SK-N-DZ (cell line): ENCODE results near the gene SFMBT2.
A peak's percentile ranks its signal among the peaks of the same experiment; 100 is the strongest.
"Not testable (repeated sequence)": the region's sequence is repeated elsewhere in the genome, so short reads cannot be mapped to it uniquely, and the experiment has no call there.

Experiments
- DNase-seq: peaks from one replicate; pipeline ENCODE4 v3.0.0-alpha.2; 2015; ENCODE audit warnings: low spot score

Gene SFMBT2

DNA sequence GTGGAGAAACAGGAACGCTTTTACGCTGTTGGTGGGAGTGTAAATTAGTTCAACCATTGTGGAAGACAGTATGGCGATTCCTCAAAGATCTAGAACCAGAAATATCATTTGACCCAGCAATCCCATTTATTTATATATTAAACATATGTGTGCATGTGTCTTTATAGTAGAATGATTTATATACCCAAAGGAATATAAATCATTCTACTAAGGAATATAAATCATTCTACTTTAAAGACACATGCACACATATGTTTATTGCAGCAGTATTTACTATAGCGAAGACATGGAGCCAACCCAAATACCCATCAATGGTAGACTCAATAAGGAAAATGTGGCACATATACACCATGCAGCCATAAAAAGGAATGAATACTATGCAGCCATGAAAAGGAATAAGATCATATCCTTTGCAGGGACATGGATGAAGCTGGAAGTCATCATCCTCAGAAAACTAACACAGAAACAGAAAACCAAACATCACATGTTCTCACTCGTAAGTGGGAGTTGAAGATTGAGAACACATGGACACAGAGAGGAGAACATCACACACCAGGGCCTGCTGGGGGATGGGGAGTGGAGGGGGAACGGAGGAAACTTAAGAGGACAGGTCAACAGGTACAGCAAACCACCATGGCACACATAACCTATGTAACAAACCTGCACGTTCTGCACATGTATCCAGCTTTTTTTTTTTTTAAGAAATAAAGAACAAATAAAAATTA is 111.1 kb downstream of the SFMBT2 start:
- not testable (repeated sequence) for DNase-seq

DNA sequence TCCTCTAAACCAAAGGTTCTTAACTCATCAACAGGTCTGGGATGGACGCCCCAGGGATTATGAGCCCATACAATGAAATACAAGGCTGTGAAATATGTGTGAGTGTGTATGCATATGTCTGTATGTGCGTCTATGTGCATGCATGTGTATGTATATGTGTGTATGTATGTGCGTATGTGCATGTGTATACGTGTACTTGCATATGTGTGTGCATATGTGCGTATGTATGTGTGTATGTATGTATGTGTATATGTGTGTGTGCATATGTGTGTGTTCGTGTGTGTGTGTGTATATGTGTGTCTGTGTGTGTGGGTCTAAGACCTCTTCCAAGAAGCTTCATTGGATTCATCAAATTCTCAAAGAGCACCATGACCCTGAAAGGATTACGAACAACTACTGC is 112.3 kb downstream of the SFMBT2 start:
- no peak for DNase-seq

DNA sequence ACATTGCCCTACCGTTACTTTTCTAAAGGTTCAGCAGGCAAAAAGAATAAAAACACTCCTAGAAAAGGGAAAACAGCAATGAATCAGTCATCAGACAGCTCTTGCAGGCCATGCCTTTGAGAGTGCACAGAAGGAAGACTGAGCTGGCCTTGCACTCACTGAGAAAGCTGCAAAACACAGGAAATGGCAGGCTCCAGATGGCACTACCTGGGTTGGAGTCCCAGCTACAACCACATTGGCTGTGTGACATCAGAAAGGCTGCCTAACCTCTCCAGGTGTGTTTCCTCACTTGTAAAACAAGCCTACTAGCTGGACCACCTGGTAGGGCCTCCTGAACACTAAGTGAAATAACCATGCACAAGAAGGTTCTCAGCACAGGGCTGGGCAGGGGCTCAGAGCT is 113.7 kb downstream of the SFMBT2 start:
- DNase-seq: no peak

GRCh38 chr10:7296648-7297047 is 114.2 kb downstream of the SFMBT2 start:
- DNase-seq: no peak

GRCh38 chr10:7296076-7296475 is 114.8 kb downstream of the SFMBT2 start:
- no peak for DNase-seq

DNA sequence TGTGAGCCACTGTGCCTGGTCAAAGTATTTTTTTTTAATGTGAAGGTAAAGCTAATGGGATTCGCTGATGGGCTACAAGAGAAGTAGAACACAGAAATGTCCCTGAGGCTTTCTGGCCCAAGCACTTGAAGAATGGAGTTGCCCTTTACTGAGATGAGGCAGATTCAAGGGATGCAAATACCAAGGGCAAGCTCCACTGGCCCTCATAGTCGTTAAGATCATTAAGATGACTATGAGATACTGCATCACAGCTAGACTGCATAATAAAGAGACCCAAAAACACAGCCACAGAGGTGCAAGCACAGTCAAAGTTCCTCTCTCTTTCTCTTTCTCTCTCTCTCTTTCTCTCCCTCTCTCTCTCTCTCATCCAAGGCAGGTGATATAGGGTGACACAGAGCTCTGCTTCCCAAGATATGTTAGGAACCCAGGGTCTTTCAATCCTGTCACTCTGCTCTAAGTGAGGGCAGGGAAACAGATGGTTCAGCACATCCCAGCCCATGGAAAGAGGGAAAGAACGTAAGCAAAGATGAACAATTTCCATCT is 117.4 kb downstream of the SFMBT2 start:
- DNase-seq: no peak

- no peak for DNase-seq
These were observed 119.2 kb downstream of the SFMBT2 start for GRCh38 chr10:7291487-7292270.

DNA sequence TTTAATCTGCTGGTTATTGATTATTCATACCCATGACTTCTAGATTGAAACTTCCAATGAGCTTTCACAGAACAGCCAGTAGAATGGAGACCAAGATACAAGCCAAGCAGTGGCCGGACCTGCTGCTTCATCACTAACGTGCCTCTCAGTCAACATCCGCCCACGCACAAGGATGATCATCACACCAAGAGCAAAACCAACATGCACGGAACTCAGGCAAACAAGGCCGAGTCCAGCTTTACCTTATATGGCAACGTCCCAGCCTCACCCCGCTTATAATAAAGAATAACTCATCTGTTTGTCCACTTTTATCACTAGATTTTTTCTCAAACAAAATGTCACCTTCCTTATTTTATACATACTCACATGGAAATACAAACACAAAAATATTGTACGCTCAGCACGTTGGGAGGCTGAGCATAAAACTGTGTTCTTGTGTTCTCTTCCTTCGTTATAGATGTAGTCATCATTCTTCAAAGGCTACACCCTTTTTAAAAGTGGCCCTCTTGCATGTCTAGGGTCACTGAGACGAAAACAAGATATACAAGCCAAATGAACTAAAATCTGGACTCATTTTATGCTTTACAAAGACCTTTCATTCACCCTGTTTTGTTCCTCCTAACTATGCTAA is 122.7 kb downstream of the SFMBT2 start:
- DNase-seq: no peak

DNA sequence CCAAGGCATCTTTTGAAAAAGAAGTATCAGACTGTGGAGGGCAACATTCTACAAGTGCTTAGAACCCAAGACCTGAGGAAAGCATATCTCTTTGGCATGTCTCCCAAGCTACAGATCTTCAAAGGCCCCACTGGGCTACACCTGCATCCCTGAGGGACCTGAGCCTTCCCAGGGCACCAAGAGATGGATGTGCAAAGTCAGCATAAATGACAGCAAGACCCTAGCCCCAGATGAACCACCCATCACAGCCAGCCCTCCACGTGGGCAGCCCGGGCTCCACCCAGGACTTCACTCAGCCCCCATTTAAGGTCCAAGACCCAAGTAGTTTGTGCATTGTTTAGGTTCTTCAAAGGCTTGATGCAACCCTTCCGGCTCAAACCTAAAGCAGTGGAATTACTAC is 123.5 kb downstream of the SFMBT2 start:
- no peak for DNase-seq

DNA sequence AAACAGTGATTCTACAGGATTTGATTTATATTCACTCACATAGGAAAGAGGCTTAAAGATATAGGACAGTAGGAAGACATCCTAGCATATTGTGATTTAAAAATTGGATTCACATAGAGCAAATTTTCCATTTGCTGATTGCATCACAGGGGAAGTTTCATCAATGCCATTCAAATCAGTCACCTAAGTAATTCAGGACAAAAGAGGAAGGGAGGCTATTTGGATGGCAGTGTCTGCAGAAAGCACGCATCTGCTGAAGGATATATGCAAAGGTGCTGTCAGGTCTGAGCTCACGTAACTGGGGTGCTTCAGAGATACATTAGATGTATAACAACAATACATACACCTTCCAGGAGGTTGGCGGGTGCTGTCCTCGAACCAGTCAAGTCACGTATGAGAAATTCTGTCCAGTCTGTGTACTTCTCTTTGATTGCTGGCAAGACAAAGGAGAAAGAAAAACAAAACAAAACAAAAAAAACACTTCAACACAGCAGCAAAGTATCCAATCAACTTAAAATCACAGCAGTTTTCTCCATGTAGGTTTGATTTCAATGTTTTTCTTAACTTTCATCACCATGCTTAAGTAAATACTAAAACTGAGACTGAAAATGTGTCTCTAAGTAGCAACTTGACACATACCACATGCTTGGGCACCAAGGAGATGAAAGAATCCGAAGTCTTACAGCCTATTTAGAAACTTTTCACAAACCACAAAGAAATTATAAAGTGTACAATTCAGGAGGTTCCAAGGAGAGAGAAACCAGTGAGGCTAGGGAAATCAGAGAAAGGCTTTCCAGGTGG is 125.1 kb downstream of the SFMBT2 start:
- no peak for DNase-seq

GRCh38 chr10:7283246-7283645 is 127.6 kb downstream of the SFMBT2 start:
- DNase-seq: no peak

- no peak for DNase-seq
These were observed 128.4 kb downstream of the SFMBT2 start for GRCh38 chr10:7282457-7282856.

DNA sequence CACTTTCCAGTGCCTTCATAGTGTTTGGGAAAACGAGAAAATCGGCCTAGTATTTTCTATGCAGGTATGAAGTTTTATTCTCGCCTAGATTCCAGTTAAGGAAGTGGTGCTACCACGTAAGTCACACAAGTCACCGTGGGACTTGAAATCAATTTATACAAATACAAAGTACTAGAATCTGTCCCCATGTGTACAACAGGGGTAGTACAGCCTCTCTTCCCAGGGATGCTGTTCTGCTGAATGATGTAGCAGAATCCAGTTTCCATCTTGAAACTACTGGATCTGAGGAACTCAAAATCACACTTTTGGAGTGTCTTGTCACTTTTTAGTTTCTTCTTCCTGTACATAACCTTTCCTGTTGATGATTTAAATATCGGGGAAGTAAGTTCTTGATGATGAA is 129.4 kb downstream of the SFMBT2 start:
- DNase-seq: no peak

DNA sequence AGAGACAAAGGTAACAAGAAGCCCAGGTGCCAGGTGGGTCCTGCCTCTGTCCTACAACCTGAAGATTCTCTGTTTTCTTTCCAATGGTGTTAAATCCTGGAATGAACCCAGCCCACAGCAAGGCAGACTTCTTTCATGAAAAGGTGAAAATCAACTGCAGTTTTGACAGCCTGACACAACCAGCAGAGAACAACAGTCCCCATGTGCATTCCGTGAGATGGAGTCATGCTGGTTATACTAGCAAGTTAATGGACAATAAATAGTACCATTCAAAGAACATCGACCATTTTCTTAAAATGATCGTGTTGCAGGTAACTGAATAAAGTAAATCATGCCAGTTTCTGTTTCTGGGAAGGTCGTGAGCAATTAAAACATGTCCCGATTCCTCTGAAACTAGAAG is 131.5 kb downstream of the SFMBT2 start:
- DNase-seq: no peak

GRCh38 chr10:7277867-7278266 is 133.0 kb downstream of the SFMBT2 start:
- DNase-seq: no peak

DNA sequence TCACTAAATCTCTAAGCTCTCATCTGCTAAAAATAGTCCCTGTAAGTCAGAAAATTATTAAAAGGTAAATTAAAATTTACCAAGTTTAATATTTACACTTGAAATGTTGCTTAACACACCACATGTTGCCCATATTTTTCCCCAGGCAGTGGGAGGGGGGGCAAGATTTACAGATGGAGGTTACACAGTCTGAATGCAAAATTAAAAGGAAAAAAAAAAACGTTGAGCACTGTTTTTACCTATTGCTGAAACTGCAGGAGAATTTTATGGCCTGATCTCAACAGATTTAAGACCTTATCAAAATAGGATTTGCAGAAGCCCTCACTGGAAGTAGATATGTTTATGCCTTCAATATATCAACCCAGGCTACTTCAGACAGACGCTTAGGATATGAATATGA is 133.4 kb downstream of the SFMBT2 start:
- no peak for DNase-seq

DNA sequence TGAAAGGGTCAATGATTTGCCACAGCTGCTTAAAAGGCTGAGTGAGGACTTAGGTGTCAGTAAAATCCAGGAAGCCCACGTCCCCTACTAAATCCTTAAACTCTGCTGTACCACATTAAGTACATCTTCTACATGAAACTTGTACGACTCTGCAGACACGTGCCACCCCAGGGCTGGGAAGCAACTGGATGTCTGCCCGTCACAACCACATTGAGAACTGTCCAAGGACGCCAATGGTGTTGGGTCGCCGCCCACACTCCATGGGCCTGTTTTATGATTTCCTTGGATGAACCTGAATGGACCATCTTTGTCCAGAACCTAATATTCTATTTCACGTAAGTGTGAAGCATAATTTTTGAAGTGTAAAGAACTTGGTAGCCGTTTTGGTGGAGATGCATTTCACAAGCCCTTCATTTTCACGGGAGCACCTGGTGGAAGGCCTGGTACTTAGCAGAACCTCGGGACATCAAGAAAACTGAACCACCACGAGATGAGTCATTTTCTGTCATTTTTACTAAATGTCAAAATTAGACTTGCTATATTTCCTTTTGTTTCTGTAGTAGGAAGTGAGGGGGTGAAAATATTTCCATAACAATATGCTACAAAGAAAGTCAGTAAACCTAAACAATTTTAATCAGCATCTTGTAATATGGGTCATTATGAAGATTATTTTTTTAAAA is 134.9 kb downstream of the SFMBT2 start:
- no peak for DNase-seq

GRCh38 chr10:7274293-7274692 is 136.5 kb downstream of the SFMBT2 start:
- DNase-seq: peak; percentile 66

DNA sequence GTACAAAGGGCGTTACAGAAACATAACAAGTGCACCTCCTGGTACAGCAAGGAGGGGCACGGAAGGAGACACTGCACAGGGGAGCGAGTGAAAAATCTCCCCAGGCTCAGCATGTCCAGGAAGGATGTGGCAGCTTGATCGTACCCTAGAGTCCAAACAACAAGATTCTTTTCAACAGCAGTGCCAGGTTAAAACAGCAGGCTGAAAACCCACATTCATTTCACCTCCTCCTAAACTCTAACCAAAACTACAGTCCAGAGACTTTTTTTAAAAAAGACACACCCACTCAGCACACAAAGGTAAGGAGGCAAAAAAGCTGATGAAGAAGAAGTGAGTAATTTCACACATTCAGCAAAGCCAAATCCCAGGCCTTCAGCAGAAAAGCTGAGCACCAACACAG is 138.8 kb downstream of the SFMBT2 start:
- DNase-seq: no peak

DNA sequence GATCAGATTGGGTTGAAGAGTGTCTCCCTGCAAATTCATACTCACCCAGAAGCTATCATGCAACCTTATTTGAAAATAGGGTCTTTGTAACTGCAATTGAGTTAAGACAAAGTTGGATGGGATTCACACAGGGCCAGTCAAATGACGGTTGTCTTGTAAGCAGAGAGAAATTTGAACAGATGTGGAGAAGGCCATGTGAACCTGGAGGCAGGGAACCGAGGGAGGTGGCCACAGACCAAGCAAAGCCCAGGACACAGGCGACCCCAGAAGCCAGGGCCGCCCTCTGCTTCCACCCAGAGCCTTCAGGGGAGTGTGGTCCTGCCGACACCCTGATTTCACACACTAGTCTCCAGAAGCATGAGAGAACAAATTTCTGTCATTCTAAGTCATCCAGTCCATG is 140.8 kb downstream of the SFMBT2 start:
- DNase-seq: no peak

DNA sequence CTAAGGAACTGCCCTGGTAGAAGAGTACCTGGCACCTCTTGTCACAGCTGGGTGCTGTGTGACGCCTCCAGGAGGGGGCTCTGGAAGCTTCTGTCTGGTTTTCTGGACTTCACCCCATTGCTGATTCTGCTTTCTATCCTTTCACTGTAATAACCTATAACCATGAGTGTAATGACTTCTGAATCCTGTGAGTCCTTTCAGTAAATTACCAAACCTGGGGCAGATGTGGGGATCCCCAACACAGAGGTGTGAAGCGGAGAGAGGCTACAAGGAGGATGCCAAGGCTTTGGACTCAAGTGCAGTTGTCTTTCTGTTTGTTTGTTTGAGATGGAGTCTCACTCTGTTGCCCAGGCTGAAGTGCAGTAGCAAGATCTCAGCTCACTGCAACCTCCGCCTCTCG is 143.7 kb downstream of the SFMBT2 start:
- no peak for DNase-seq
